Cardiac fibroblast (primary cell): ENCODE data around the gene IL13.

Experiments
- DNase-seq, 2 donors: peaks; one replicate each; pipeline versions ENCODE4 v3.0.0 to v3.0.0-alpha.2; 2010; ENCODE audit warnings: low read depth in 2 of 2
- H3K4me3 ChIP-seq, 2 donors: replicated peaks in 1 of 2; 1 replicate in 1 of 2; 2 replicates in 1 of 2; pipeline ENCODE4 v1.5.1; 2011; ENCODE audit warnings: low read depth in 2 of 2, low read length in 2 of 2, mild to moderate bottlenecking in 2 of 2, moderate library complexity in 1 of 2
- TF ChIP-seq, protein P1 (sequence below): IDR thresholded peaks from one replicate; pipeline ENCODE4 v1.5.1; 2011; ENCODE audit warnings: low read depth, mild to moderate bottlenecking, low read length, inconsistent platforms

The IL13 gene

DNA sequence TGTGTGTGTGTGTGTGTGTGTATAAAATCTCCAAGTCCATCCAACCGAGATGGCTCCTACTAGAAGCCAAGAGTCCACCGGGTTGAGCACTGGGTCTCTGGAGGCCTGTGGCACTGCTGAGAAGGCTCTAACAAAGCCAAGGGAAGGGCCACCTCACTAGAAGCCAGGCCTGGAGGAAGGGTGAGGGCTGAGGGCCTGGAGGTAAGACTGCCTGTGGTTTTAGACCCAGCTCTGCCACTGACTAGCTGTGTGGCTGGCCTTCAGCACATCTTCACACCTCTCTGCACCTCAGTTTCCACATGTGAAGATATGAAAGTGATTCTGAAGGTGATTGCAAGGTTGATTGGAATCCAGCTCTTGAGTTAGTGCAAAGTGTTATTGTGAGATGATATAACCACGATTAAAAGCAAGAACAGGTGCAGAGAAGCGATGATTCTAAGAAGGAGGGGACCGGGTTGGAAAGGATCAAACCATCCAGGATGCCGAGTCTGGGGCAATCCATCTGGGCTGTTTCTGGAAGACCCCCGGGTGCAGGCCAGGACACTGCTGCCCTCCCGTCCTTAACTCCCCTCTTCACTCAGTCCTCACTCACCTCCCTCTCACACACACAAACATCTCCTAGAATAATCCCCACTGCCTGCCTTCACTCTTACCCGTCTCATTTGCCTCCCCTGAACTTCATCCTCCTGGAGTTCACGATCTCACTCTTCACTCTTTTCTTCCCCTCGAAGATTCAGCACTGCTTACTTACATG is 18.1 kb downstream of the IL13 start:
- TF ChIP-seq, protein P1, sequence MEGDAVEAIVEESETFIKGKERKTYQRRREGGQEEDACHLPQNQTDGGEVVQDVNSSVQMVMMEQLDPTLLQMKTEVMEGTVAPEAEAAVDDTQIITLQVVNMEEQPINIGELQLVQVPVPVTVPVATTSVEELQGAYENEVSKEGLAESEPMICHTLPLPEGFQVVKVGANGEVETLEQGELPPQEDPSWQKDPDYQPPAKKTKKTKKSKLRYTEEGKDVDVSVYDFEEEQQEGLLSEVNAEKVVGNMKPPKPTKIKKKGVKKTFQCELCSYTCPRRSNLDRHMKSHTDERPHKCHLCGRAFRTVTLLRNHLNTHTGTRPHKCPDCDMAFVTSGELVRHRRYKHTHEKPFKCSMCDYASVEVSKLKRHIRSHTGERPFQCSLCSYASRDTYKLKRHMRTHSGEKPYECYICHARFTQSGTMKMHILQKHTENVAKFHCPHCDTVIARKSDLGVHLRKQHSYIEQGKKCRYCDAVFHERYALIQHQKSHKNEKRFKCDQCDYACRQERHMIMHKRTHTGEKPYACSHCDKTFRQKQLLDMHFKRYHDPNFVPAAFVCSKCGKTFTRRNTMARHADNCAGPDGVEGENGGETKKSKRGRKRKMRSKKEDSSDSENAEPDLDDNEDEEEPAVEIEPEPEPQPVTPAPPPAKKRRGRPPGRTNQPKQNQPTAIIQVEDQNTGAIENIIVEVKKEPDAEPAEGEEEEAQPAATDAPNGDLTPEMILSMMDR: no peak
- DNase-seq: no peak
- no peak overlapping the region for H3K4me3 ChIP-seq

GRCh38 chr5:132677191-132677590 is 19.2 kb downstream of the IL13 start:
- DNase-seq: peak; percentile 74 to 91

DNA sequence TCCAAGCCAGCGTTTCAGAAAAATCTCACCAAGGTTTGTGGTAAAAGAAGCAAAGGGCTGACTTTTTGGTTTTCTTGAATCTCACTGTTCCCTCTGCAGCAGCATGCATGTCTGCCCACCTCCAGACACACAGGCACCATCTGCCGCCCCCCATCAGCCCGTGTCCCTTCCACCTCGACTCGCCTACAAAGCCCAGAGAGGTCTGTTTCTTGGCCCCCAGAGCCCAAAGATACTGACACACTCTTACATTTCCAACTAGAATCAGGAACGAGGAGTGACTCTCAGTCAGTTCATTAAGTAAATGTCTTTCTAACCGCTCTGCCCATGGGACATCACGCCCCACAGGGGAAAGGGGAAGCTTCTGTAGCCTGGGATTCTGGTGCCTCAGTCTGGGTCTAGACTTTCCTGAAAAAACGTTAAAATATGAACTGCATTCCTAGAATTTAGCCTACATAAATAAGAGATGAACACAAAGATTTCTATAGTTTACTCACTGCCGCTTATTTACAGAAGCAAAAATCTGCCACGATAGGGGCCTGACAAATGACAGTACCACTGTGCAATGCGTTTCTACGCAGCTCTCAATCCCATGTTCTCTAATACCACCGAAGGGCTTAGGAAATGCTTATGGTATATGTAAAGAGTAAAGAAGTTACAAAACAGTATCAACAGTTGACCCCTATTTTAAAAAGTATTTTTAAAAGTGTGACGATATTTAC is 19.9 kb downstream of the IL13 start:
- DNase-seq: no peak
- H3K4me3 ChIP-seq: no peak overlapping the region
- TF ChIP-seq, protein P1: no peak

More at GRCh38 chr5:132677191-132677590, 19.2 kb downstream of the IL13 start:
- TF ChIP-seq, protein P1: peak; percentile 61
- H3K4me3 ChIP-seq: no peak overlapping the region

GRCh38 chr5:132678735-132679134 is 20.8 kb downstream of the IL13 start:
- no peak for DNase-seq
- H3K4me3 ChIP-seq: no peak overlapping the region
- TF ChIP-seq, protein P1: no peak

DNA sequence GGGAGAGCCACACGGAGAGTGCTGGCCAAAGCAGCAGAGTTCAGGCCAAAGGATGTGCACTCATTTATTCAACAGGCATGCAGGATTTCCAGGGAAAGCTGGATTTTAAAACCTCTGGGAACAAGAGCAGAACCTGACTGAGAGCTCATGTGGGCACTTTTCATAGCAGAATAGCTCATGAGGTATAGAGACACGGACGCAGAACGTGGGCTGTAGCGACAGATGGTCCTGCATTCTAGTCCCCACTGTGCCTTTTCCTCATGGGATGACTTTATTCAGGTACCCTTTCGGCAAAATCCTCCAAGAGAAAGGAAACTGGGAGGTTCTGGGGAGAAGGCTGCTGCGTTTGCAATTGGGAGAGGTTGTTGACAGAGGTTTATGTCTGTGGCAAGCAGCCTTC is 21.2 kb downstream of the IL13 start:
- TF ChIP-seq, protein P1: no peak
- DNase-seq: no peak

DNA sequence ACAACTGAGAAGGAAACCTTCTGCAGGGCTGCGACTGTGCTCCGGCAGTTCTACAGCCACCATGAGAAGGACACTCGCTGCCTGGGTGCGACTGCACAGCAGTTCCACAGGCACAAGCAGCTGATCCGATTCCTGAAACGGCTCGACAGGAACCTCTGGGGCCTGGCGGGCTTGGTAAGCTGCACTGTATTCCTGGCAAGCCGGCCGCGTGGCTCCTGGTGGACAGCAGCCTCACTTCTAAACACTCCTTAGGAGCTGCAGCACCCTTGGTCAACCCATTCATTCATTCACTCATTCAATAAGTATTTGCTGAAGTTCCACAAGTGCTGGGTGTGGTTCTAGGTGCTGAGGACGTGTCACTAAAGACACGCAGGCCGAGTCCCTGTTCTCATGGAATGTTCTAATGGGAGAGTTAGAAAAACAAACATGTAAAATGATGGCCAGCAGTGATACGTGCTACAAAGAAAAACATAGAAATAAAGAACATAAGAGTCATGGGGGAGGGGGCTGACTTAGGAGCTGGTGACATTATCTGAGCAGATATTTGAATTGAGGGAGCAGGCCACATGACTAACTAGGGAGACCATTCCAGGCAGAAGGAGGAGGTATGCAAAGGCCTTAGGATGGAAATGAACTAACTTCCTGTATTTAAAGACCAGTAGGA is 21.9 kb downstream of the IL13 start:
- peak in 1 of 2 donors; percentile 25 for DNase-seq
- no peak overlapping the region for H3K4me3 ChIP-seq
- TF ChIP-seq, protein P1: no peak

More for the DNA sequence above, 21.2 kb downstream of the IL13 start:
- H3K4me3 ChIP-seq: no peak overlapping the region
